WI38 (cell line): ENCODE data around the gene TMEM242.

Experiments
- H3K4me3 ChIP-seq: 2 replicates; pipeline ENCODE4 v1.5.1; 2011; ENCODE audit warnings: low read depth, mild to moderate bottlenecking, control low read depth, low read length
- CTCF ChIP-seq: IDR thresholded peaks from 2 replicates; pipeline ENCODE4 v1.5.1; 2012; ENCODE audit warnings: low read depth, mild to moderate bottlenecking, control low read depth, low read length

TMEM242 gene

DNA sequence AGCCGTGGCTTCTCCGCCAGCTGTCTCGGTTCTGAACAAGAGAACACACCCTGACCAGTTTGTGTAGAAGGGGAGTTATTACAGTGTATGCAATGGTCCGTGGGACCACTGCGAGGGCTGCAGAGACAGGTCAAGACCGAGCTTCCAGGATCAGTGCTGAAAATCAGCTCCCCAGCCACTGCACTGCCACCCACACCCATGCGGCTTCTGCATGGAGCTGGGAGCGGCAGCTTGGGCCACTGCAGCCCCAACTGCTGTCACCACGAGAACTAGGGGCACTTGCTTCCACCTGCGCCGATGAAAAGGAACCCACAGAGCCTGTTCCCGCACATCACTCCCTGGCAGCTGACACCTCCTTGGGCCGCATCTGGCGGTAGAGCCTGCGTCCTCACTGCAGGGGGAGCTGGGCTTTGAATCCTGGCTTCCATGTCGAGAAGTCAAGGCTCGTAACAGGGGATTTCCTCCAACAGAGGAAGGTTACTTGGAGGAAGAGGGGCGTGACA is 56.2 kb downstream of the TMEM242 start:
- no peak for TF ChIP-seq CTCF

DNA sequence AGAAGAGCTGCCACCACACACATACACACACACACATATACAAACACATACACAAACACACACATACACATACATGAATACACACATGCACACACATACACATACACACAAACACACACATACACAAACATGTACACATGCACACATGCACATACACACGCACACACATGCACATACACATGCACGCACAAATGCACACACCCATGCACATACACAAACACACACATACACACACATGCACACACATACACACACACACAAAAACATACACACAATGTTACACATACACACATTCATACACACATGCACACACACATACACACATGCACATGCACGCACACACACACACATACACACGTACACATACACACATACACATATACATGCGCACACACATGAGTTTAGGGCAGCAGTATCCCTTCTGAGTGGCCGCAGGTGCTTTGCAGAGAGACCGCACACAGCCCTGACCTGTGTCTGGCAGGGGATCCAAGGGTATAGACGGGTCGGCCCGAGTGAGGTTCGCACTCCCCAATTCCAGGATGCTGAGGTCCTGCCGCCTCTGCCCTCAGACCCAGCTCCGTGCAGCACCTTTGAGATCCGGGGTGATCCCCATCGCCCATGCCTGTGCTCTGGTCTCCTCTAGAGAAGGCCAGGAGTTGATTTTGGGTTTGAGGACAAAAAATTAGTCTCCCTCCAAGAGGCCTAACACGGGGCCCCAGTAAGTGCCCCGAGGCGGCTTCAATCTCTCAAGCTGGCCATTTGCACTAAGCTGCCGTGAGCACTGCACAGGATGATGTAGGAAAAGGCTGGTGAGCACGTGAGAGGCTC is 56.8 kb downstream of the TMEM242 start:
- TF ChIP-seq CTCF = no peak
- H3K4me3 ChIP-seq = no peak overlapping the region

More for the DNA sequence above, 56.2 kb downstream of the TMEM242 start:
- no peak overlapping the region for H3K4me3 ChIP-seq

DNA sequence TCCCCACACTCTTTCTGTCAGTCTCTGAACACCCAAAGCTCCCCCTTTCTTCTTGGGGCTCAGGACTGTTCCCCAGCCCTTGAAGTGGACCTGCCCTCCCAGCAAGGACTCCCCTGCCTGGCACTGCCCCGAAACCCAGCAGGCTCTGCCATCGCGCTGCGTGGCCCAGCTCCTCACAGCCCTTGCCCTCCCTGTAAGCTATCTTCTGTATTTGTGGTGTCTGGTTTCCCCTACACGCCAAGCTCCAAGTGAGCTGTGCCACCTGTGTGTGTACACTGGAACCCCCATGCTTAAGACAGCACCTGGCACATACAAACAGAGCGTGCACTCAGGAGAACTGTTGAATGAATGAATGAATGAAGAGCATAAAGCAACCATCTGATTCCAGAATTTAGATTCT is 57.7 kb downstream of the TMEM242 start:
- no peak overlapping the region for H3K4me3 ChIP-seq
- TF ChIP-seq CTCF = no peak

- no peak overlapping the region for H3K4me3 ChIP-seq
- TF ChIP-seq CTCF = no peak
These were observed 58.1 kb downstream of the TMEM242 start for GRCh38 chr6:157265186-157265585.

DNA sequence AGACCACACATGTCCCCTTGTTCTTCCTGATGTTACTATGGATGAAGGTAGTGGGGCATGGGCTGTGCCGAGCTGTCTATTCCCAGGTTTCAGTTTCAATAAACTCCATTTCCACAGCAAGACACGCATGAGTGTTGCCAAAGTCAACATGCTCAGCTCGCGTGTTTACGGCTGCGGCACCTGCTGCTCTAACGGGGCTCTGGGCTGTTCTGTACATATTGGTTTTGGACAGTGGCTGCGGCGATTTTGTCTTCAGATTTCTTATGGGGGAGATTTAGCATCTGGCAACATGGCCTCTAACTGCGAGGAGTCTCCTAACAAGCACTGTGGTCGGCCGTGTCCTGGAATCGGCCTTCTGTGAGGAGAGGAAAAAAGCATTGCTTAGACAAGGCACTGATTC is 58.6 kb downstream of the TMEM242 start:
- no peak for TF ChIP-seq CTCF
- no peak overlapping the region for H3K4me3 ChIP-seq

DNA sequence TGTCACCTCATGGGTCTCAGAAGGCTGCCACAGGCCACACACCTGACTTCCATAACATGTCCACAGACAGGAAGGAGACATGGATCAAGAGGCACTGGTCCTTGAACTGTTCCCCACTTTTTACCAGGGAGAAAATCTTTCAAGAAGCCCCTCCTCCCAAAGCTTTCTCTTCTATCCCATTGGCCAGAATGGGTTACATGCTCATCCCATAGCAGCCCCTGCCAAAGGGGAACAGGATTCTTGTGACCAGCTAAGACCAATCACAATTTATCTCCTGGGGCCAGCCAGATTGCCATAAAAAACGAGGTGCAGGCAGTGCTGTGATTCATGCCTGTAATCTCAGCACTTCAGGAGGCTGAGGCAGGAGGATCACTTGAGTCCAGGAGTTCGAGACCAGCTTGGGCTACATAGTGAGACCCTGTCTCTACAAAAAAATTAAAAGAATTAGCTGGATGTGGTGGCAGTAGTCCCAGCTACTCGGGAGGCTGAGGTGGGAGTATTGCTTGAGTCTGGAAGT is 59.4 kb downstream of the TMEM242 start:
- TF ChIP-seq CTCF = no peak
- H3K4me3 ChIP-seq = no peak overlapping the region

- TF ChIP-seq CTCF = no peak
- H3K4me3 ChIP-seq = no peak overlapping the region
These were observed 60.2 kb downstream of the TMEM242 start for GRCh38 chr6:157263146-157263545.
